NK-92 (cell line): ENCODE measurements around the gene EIF2D.

Experiments
- DNase-seq: peaks from one replicate; lab custom pipeline; 2025; ENCODE audit not compliant: unreplicated experiment; lab: John Stamatoyannopoulos, UW

EIF2D gene

DNA sequence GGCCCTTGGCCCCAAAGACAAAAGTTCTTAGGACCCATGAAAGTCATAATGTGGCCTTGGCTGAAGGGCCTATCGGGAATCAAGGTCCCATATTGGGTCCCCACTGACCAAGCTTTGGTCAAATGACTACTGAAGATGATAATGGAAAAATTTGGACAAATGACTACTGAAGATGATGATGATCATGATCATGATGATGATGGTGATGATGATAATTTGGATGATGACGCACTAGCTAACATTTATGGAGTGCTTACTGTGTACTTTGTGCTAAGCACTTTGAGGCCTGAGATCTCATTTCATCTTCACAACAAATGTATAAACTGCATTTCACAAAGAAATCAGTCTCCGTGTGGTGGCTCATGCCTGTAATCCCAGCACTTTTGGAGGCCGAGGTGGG, 39.4 kb downstream of the EIF2D start:
- no peak for DNase-seq

GRCh38 chr1:206570529-206570928, 41.7 kb downstream of the EIF2D start:
- DNase-seq = no peak

DNA sequence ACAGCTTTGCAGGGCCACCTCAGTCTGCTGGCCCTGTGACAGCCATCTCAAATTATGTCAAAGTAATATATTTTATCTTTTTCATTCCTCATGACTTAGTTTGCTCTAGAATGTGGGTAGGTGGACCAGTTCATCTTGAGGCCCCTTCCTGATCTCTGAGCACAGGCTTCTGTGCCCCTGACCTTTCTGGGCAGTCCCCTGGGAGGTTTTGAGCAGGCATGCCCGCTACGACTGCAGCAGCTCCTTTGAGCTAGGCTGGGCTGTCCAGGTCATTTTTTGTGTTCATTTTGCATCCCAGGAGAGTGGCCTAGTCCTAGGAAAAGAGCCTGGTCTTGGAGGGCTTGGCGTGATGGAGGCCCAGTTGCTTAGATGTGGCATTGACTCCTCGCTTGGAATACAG, 42.7 kb downstream of the EIF2D start:
- no peak for DNase-seq

DNA sequence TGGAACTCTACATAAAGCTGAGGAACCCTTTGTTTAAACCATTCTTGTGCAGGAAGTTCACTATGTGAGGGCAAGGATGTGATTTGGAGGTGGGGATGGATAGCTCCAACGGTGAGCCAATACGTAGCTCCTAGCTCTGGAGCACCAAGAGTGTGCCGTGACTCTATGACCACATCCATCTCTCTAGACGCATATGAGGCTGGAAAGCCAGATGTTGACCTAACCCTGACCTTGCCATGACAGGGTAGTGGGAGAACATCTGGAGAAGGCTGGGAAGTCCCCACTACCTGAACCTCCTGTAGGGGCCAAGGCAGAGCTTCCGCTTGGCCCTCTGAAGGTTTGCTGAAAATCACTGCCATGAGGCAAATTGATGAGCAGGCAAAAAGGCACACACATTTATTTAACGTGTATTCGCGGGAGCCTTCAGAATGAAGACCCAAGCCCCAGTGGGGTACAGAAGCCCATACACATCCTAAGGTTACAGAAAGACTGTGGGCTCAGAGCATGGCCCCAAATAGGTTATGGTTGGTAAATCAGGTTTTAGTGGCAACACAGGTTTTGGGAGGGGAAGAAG, 43.4 kb downstream of the EIF2D start:
- DNase-seq = no peak

- DNase-seq = no peak
These were observed 44.0 kb downstream of the EIF2D start for GRCh38 chr1:206568256-206568655.

- no peak for DNase-seq
These were observed 45.3 kb downstream of the EIF2D start for GRCh38 chr1:206566999-206567398.

GRCh38 chr1:206565995-206566394, 46.3 kb downstream of the EIF2D start:
- DNase-seq = no peak

GRCh38 chr1:206563367-206564207, 48.7 kb downstream of the EIF2D start:
- DNase-seq = no peak

- no peak for DNase-seq
These were observed 52.1 kb downstream of the EIF2D start for GRCh38 chr1:206560007-206560716.

DNA sequence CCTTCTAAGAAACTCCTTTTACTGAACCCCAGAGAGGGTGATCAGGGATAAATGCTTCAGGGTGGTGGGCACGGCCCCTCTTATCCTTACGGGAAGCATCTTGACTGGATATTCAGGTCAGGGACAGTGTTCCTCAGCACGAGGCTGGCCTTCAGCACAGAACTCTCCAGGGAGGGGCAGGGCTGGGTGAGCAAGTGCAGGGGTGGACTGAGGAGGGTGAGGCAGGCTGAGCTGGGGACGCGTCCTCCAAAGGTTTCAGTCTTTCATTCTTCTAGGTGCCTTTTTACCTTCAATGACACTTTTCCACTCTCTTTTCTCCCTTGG, 52.6 kb downstream of the EIF2D start:
- DNase-seq = no peak

DNA sequence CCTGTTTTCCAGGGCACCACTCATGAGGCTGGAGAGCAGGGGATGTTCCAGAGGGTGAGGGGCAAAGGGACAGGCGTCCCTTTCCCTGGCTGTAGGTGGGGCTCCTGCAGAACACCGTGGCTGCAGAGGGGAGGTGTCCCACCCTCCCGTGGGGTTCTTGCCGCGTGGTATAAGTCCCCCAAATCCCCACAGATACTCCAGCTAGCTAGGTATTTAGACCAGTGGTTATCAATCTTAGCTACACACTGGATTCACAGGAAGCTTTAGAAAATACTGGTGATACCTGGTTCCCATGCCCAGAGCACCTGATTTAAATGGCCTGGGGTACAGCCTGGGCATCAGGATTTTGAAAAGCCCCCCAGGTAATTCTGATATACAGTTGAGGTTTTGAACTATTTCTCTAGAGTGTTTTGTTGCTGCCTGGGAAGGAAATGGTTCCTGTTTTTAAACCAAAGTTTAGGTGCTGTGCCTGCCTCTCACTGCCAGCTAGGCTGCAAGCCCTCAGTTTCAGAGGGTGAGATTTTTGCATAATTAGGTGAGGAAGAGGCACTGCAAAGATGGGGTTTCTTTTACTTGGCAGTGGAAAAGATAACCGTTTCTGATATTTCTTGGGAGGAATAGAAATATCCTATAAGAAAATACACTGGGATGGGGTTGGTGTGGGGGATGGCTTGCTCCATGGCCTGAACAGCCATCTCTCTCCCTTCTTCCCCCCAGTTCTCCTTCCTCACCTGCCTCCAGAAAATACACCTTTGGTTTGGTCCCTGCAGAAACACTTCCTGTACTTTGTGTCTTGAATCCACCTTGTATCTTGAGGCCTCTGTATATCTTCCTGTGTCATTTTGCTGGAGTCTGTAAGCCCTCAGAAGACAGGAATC, 53.2 kb downstream of the EIF2D start:
- no peak for DNase-seq

DNA sequence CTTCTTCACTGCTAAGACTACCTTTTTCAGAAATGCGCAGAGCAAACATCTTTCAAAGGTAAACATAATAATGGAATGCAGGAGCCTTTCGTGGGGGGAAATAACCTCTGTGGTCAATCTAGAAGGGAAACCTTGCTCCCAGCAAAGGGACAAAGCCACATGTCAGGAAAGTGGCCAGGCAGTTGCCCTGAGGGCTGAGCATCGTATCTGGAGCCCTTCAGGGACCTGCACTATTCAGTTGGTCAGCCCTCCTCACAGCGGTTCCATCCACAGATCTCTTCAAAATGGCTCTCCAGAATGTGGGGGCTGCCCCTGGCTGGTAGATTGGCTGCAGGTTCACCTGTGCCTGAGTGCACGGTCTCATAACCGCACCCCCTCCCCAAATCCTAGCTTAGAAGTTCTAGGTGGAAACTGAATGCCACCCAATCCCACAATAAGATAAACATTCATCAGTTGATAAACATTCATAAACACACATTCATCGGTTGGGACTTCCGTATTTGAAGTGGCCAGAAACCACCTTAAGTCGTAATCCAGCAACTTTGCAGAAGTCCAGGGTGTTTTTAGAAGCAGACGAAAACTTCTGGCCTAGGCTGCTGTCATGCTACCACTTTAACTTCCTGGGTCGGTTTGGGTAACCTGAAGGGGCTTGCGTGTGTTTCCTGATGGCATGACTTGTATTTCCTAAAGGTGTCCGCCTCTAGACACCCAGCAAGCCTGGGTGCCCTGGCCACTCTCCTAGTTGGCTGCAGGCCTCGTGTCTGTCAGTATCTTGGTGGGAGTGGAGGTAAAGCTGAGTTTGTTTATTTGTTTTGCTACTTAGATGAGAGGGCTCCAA, 54.4 kb downstream of the EIF2D start:
- DNase-seq = no peak

DNA sequence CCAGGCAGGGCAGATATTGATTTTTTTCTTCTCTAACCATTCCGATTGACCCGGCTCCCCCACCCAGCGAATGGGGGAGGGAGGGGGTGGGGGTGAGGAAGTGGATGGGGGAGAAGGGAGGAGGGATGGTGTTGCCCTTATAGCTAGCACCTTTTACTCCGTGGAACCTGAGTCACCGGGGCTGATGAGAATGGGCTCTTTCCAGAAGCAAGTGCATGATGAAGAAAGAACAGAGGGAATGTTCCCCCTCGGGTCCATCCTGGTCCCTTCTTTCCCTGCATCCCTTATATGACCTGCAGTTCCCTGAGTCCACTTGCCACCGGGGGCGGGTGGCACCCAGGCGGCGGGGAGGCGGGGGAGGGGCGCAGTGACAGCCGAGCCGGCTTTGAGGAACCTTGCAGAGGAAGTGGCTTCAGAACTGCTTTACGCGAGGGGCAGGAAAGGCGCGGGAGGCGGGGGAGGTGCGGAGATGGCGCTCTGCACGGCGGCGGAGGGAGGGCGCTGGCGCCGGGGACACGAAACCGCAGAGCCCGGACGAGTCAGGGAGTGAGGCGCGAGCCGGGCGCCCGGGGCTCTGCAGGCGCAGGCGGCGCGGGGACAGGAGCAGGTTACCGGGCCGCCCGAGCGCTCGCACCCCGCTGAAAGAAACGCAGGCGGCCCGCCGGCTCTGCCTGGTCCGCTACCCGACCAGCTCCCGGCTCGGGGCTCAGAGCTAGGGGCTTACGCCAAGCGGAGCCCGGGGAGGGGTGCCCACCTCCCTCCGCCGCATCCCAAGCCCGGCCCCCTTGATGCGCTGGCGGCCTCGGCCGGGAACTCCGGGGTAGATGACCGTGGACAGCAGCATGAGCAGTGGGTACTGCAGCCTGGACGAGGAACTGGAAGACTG, 55.3 kb downstream of the EIF2D start:
- DNase-seq = peak; percentile 39

DNA sequence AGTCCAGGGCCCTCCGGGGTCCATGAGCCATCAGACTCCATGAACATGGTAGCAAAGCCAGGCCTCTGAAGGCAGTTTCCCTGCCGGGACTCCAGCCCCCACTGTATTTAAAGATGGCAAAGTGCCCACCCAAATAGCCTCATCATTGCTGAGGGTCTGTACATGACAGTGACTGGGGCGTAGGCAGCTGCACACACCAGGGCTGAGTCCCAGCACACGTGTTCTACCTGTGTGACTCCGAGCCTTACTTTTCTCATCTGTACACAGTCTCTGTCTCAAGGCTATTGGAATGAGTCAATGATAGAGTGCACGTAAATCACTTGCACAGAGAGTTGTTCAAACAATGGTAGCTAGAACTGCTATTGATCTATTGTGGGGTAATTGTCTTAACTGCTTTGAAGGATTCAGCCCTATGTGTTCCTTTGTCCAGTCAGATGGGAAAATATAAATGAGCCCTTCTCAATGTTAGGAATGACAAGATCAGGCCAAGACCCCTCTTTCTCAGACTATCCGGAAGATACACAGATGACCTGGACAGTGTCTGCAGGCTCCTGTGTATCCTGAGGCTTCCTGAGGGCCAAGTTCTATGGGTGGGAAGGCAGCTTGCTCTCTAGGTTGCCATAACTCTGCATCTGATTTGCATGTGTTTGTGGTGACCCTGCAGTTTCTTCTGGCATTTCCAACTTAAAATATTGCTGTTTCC, 56.1 kb downstream of the EIF2D start:
- DNase-seq = no peak

DNA sequence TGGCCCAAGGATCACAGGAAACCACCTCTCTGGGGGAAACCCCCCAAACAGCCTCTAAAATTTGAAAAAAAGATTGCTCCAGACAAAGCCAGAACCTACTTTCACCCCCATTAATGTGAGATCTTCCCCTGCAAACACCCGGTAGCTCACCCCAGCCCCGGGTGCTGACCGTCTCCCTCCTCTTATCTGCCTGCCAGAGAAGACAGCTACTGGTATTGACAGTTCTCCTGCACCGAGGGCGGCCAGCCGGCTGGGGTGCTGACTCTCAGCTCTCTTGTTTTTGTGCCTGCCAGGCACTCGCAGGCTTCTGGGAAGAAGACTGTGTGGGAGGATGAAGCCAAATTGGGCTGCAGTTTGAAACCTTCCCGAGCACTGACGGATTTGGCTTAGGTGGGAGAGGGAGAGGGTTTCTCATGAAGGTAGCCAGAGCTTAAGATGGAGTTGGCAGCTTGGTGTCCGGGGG, 56.8 kb downstream of the EIF2D start:
- DNase-seq = no peak

- DNase-seq = no peak
These were observed 57.4 kb downstream of the EIF2D start for GRCh38 chr1:206554701-206555472.

DNA sequence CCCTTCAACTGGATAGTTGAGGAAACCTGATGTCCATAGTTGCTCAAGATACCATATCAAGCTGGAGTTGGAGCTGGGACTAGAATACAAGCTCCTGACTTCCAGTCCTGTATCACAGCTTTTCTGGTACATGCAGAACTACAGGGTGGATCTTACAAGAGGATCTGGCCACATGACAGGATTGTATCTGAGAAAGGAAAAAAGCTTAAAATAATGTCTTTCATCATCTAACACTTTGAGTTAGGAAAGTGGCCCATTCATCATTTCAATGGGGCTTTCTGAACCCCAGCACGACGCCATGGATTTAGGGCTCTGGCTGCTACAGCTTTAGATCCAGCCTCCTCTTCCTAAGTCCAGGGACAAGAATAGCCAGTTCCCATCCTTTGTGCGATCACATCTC, 58.1 kb downstream of the EIF2D start:
- no peak for DNase-seq

DNA sequence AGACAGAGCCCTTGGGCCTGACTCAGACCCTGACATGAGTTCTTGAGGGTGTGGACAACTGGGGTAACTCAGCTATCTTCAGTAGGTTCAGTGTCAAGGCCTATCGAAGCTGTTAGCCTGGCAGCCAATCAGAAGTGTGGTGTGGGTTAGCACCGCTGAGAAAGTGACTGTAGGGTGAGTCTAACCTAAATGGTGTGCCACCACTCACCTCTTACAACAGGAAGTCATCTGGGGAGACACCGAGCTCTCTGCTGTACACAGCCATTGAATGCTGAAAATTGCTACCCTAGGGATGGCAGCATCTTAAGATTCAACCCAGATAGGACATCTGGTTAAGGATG, 60.3 kb downstream of the EIF2D start:
- DNase-seq = no peak
